Left forelimb (tissue), 1 donor: ENCODE results near the gene EFHD1.

Experiments used
- DNase-seq: peaks from one replicate; pipeline ENCODE4 v3.0.0-alpha.2; 2018; ENCODE audit warnings: low spot score

EFHD1 gene, protein sequence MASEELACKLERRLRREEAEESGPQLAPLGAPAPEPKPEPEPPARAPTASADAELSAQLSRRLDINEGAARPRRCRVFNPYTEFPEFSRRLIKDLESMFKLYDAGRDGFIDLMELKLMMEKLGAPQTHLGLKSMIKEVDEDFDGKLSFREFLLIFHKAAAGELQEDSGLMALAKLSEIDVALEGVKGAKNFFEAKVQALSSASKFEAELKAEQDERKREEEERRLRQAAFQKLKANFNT

DNA sequence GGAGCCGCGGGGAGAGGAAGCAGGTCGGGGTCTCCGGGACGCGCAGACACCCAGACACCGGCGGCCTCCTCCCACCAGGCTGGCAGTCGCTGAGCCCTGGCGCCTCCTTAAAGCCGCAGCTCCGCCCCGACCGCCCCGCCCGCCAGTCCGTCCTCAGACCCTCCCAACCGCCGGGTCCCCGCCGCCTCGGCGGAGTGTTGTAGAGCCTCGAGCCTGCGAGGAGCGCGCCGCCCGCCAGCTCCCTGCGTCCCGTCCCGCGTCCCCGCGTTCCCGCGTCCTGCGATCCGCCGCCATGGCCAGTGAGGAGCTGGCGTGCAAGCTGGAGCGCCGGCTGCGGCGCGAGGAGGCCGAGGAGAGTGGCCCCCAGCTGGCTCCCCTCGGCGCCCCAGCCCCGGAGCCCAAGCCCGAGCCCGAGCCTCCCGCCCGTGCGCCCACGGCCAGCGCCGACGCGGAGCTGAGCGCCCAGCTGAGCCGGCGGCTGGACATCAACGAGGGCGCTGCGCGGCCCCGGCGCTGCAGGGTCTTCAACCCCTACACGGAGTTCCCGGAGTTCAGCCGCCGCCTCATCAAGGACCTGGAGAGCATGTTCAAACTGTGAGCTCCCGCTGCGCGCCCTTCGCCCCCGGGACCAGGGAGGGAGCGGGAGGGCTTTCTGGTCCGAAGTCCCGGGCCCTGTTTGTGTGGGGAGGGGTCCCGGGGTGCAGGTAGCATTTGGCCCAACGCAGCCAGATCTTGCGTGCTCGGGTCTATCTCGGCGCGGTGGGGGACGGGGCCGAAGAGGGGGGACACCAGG lies at the start of gene EFHD1:
TSS of gene EFHD1 (plus strand) at position 192 of the 793 bp plus-strand sequence. CDS start at position 293, 101 bp downstream.
- DNase-seq, result peak; percentile 87

DNA sequence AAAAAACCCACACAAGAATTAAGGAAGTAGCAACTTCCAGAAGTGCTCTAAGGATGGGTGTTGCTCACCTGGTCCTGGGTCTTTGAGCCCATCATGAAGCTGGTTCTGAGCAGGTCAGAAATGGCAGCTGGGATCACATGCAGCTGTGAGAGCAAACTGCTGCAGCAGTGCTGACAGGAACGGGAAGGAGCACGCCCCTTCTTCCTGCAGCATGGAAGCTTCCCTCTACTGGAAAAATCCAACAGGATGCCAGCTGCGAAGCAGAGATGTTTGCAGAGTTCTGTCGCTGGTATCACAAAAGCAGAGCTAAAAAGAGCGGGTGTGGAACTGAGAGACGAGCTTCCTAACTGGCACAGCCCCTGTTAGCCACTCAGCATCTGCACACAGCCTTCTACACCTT lies 49.2 kb upstream of the EFHD1 start:
- no peak for DNase-seq

DNA sequence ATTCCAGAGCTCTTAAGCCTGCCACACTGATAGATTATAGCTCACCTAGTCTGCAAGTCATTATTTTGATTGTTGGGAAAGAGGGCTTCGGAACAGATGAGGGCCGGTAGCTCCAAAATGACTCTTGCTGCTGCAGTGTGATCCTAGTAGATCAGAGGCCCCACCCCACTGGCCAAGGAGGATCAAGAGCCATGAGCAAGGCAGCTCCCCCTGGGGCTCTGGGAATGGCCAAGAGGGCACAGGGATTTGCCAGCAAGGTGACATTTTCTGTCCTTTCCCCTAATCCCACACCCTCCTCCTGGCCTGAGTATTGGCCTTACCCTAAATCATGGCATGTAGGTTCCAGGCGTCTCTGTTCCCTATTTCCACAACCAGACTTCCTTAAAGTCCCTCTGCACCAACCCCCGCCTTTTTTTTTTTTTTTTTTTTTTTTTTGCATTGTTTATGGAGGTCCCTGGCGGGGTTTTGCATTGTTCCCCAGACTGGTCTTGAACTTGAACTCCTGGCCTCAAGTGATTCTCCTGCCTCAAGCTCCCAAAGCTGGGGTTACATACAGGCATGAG lies 46.4 kb upstream of the EFHD1 start:
- no peak for DNase-seq

DNA sequence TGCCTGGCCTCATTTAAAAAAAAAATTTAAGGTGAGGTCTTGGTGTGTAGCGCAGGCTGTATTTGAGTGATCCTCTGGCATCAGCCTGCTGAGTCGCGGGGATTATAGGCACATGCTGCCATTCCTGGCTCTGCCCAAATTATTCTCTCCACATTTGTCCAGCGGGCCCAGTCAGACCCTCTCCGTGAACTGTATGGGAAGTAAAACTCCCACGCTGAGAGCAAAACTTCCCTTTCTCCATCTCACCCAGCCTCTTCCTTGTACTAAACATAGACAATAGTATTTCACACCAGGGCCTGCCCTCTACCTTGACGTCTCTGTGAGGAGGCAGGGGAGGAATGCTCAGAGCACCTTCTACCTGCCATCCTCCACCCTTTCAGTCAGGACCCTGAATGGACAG lies 45.9 kb upstream of the EFHD1 start:
- no peak for DNase-seq

DNA sequence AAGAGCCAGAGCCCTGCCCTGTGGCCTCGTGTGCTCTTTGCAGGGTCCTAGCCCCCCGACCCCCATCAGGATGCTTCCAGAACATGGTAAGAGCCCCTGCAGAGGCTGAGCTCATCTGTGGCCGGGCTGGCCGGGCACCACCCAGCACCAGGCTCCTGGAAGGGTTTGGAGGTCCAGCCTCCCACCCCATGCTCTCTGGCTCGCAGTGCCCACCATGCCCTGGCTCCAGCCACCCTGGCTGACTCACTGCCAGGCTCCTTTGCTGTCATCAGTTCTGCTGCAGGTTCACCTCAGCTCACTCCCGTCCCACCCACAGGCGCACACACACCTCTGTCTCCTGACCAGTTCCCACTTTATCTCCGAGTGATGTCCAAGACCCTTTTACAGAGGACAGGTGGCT lies 45.4 kb upstream of the EFHD1 start:
- no peak for DNase-seq

DNA sequence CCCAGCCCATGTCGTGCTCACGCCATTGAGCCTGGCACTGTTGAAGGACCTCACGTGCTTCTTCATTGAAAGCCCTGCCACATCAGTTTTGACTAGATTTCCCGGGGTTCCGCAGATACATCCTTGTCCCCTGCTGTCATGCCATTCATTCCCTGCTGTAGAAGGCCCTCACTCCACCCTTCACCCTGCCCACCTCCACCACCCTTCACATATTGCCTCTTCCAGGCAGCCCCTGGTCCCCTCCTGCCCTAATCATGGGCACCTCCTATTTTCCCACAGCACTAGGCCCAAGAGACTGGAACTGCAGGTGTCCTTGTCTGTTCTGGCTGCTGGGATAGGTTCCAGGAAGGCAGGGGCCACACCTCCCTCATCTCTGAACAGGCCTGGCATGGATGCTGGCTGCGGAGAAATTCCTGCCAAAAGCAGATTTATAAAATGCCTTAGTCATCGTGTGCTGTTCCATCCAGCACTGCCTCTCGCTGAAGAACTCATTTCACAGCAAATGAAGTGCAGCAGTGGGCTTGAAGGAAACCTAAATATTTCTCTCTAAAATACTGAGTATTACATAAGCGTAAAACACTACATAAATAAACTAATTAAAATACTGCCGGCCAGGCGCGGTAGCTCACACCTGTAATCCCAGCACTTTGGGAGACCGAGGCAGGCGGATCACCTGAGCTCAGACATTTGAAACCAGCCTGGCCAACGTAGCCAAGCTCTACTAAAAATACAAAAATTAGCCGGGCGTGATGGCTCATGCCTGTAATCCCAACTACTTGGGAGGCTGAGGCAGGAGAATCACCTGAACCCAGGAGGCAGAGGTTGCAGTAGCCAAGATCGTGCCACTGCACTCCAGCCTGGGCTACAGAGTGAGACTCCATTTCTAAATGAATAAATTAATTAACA lies 44.5 kb upstream of the EFHD1 start:
- peak; percentile 72 for DNase-seq

DNA sequence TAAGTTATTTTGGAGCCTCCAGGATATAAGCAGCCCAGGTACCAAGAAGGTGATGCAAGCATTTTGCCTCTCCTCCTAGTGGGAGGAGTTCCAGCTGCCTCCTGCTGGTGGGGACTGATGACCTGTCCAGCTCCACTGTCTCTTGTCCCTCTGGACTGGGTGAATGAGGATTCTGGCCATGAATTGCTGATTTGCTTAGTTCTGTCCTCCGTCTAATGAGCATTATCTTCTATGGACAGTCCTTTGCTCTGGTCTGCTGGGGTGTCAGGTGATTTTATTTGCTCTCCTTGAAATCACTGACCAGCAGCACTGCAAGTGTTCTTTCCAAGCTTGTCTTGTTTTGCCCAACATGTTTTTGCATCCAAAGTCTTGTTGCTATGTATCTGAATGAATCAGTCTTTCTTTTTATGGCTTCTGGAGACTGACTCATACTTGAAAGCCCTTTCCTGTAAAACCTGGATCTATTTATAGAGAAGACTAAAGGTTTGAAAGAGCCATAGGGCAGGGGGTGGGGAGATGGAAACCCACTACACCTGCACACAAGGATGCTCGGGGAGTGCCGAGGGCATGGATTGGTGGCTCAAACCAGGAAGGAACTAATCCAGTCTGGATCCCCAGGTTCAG lies 40.5 kb upstream of the EFHD1 start:
- DNase-seq, result no peak

DNA sequence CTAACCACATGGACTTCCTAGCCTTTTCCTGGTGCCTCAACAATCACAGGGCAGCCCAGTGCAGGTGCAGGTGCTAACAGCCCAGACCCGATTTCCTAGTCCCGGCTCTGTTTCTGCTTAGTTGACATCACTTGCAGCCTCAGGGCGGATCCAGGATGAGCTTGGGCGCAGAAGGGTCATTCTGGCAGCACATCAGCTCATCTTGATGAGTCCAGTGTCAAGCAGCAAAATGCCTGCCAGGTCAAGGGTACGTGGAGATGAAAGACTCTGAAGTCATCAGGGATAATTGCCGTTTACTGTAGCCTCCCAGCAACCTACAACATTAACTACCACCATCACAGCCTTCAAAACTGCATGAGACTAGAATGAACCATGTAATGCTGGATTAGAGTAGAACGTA lies 39.4 kb upstream of the EFHD1 start:
- no peak for DNase-seq

DNA sequence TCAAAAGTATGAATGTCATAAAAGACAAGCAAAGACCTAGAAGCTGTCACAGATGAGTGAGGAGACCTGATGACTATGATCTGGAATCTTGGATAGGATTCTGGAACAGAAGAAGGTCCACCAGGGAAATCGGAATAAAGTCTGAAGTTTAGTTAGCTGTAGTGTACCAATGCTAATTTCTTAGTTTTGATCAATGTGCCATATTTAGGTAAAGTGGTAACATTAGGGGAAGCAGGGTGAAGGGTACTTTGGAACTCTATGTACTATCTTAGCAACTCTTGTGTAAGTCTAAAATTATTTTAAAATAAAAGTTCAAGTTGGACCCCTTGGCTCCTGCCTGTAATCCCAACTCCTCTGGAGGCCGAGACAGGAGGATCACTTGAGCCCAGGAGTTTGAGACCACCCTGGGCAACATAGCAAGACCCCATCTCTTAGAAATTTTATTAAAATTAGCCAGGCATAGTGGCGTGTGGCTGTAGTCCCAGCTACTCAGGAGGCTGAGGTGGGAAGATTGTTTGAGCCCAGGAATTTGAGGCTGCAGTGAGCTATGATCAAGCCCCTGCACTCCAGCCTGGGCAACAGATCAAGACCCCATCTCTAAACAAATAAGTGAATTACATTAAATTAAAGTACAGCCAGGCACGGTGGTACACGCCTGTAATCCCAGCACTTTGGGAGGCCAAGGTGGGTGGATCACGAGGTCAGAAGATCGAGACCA lies 35.9 kb upstream of the EFHD1 start:
- no peak for DNase-seq

DNA sequence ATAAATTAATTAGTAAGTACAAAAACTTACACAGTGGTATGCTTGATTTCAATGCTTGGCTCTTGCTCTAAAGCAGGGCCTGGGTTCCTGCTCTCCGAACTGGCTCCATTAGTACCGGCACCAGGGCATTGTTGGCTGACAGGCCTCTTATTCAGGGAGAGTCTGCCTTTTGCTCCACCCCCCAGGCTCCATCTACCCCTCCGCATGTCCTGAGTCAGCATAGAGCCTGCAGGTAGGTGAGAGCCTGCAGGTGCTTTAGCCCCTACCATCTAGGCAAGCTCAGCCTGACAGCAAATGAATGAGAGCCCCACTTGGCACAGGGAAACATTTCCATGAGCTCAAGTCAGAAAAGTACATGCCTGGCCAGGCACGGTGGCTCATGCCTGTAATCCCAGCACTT lies 35.1 kb upstream of the EFHD1 start:
- no peak for DNase-seq

DNA sequence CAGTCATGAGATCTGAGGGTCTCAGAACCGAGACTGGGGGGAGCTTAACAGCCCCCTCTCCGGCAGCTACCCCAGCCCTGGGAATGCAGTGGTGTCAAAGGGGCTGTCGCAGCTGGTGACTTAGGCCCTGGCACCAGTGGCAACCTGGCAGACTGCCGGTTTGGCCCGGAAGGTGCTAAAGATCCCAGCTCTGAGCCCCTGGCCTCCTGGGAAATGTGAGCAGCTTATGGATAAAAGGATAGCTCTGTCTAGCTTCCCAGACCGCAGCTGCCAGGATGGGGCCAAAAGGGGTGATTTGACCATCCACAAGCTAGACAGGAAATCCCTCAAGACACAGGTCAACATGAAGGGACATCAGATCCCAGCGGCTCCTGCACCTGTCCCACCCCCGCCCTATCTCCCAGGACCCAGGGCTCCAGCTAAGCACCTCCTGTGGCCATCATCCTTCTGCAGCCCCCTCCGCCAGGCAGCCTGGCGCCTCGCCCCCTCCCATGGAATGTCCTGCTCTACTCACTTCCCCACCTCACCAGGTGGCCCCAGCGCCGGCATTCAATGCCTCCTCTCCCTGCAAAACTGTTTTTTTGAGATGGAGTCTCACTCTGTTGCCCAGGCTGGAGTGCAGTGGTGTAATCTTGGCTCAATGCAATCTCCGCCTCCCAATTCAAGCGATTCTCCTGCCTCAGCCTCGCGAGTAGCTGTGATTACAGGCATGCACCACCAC lies 33.2 kb upstream of the EFHD1 start:
- DNase-seq, result no peak

DNA sequence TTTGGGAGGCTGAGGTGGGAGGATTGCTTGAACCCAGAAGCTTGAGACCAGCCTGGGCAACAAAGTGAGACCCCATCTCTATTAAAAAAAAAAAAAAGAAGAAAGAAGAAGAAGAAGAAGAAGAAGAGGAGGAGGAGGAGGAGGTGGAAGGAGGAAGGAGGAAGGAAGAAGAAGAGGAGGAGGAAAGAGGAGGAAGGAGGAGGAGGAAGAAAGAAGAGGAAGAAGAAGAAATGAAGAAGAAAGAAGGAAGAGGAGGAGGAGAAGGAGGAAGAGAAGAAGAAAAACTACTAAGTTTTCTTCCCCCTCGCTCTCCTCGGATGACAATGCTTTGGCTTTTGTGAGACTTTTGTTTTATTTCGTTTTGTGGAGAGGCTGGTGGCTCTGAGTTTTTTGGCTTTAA lies 30.1 kb upstream of the EFHD1 start:
- no peak for DNase-seq

DNA sequence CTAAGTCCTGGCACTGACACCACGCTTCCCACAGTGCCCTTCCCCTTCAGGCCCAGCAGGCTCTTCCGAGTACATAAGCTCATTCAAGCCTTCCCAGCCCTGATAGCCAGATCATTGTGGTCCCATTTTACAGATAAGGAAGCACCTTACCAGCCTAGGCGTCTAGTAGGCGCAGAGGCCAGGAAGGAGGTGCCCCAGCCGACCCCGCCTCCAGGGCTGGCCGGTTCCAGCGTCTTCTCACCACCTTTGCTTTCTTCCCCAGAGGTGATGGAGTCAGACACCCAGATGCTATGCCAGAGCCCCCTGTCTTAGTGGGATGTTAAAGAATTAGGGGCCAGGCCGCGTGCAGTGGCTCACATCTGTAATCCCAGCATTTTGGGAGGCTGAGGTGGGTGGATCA lies 28.9 kb upstream of the EFHD1 start:
- no peak for DNase-seq

DNA sequence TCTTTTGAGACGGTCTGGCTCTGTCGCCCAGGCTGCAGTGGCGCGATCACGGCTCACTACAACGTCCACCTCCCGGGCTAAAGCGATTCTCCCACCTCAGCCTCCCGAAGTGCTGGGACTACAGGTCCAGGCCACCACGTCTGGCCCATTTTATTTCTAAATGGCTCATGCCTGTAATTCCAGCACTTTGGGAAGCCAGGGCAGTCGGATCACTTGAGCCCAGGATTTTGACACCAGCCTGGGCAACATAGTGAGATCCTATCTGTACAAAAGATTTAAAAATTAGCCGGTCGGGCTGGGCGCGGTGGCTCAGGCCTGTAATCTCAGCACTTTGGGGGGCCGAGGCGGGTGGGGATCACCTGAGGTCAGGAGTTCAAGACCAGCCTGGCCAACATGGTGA lies 26.4 kb upstream of the EFHD1 start:
- no peak for DNase-seq

DNA sequence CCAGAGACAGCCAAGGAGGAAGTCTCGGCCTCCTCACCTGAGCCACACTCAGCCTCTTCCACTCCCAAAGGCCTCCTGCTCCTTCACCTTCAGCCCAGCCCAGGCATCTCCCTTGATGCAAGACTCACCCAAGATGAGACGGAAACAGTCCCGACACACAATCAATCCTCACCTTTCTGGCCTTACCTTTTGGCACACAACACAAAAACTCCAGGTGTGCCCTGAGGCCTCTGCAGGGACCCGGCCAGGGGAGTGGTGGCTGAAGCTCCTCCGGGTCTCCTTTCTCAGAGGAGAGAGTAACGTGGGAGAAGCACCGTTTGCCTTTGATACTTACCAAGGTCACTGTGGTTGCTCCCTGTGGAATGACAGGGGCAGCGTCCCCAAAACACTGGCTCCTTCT lies 23.8 kb upstream of the EFHD1 start:
- DNase-seq, result no peak

DNA sequence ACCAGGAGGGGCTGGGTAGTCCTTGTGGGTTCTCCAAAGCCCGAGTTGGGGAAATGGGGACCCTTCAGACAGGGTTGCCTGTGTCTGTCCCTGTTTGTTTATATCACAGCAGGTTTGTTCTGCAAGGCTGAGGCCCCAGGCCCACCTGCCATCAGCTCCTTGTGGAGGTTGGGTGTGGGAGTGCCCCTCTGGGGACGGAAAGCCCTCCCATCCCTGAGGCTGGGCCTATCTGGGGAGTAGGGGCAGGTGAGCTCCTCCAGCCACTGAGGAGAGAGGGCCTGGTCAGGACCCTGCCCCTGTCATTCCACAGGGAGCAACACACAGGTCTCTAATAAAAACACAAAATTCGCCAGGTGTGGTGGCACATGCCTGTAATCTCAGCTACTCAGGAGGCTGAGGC lies 23.3 kb upstream of the EFHD1 start:
- DNase-seq, result no peak

DNA sequence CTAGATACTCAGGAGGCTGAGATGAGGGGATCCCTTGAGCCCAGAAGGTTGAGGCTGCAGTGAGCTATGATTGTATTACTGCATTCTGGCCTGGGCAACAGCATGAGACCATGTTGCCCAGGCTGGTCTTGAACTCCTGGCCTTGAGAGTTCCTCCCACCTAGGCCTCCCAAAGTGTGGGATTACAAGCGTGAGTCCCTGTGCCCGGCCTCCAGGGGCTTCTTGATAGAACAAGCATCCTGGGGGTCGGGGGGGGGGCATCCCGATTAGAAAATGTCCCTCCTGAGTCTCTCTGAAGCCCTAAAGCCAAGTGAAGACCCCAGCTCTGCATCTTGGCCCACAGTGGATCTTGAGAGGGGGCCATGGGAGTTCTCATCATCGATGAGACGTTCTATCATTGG lies 22.3 kb upstream of the EFHD1 start:
- no peak for DNase-seq

DNA sequence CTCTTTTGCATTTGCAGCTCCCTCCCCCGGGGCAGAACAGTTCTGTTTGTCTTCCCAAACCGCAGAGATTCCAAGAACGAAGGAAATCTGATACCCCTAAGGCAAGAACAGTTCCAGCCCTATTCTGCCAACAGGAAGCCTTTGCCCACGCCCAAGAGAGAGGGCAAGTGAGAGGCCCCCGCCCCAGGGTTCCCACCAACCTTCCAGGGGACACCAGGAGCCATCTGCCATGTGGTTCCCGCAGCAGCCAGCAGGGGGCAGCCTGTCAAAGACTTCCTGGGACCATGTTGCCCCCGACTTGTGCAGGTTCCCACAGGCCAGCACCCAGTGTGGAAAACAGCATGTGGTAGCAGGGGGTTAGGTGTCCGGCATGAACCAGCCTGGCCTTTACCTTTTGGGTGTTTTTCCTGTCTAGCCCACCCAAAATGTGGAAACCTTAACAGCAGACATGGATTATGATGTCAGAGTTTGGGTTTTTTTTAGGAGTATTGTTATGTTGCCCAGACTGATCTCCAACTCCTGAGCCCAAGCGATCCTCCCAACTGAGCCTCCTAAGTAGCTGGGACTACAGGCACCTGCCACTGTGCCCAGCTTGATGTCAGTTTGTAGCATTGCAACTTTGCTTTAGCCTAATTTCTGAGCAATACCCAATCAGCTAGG lies 21.7 kb upstream of the EFHD1 start:
- DNase-seq, result no peak

DNA sequence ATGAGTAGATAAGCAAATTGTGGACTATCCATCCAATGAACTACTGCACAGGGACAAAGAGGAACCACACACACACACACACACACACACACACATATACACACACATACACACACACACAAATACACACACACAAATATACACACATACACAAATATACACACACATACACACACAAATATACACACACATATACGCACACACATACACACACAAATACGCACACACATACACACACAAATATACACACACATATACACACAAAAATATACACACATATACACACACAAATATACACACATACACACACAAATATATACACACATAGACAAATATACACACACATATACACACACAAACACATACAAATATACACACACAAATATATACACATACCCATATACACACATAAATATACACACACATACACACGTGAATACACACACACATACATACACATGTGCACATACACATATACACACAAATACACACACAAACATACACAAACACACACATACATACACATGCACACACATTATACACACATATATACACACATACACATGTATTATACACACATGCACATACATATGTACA lies 19.8 kb upstream of the EFHD1 start:
- DNase-seq, result no peak

DNA sequence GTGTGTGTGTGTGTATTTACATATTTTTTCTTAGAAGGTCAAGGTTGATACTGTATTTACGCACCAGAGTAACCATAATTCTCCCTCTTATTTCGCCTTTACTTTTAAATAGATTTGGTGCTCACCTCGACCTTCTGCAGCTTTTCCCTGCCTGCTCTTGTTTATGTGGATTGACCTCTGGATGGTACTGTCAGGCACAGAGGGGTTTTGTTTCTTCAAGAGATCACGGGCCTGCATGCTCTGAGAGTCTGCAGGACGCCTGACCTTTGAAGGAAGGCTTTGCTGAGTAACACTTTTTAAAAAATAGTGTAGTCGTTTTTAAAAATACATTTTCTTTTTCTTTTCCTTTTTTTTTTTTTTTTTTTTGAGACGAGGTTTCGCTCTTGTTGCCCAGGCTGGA lies 18.1 kb upstream of the EFHD1 start:
- DNase-seq, result no peak
